H9 (cell line): ENCODE results near the gene ART4. TPM values are rescaled to one million over a fixed set of nuclear protein-coding genes. Genes with fewer than 3 reads are reported as not detected.

Experiments used
- DNase-seq: peaks from one replicate; pipeline ENCODE4 v3.0.0-alpha.2; 2017
- H2AFZ ChIP-seq: one replicate; pipeline ENCODE4 v1.6.1; 2013; ENCODE audit warnings: mild to moderate bottlenecking, low read length, control low read depth, moderate library complexity
- H2AK5ac ChIP-seq: 2 replicates; pipeline ENCODE4 v1.6.1; 2013; ENCODE audit warnings: low read length, control low read depth, mixed read lengths; ENCODE audit not compliant: insufficient read length
- H2BK120ac ChIP-seq: one replicate; pipeline ENCODE4 v1.6.1; 2013; ENCODE audit warnings: low read depth, mild to moderate bottlenecking, low read length, control low read depth, inconsistent platforms; ENCODE audit not compliant: poor library complexity, severe bottlenecking
- H2BK12ac ChIP-seq: 2 replicates; pipeline ENCODE4 v1.6.1; 2013; ENCODE audit warnings: low read length, control low read depth, mixed read lengths, low read depth; ENCODE audit not compliant: insufficient read length
- H2BK15ac ChIP-seq: 2 replicates; pipeline ENCODE4 v1.6.1; 2013; ENCODE audit warnings: low read depth, low read length, control low read depth
- H2BK20ac ChIP-seq: one replicate; pipeline ENCODE4 v1.6.1; 2013; ENCODE audit warnings: low read depth, mild to moderate bottlenecking, low read length, control low read depth, inconsistent platforms; ENCODE audit not compliant: poor library complexity, severe bottlenecking
- H2BK5ac ChIP-seq: 2 replicates; pipeline ENCODE4 v1.6.1; 2013; ENCODE audit warnings: low read length, control low read depth, mixed read lengths; ENCODE audit not compliant: insufficient read length
- H3K14ac ChIP-seq: 2 replicates; pipeline ENCODE4 v1.6.1; 2013; ENCODE audit warnings: low read length, control low read depth; ENCODE audit not compliant: insufficient read depth
- H3K18ac ChIP-seq: 2 replicates; pipeline ENCODE4 v1.6.1; 2013; ENCODE audit warnings: low read depth, mild to moderate bottlenecking, mixed read lengths, low read length, control low read depth; ENCODE audit not compliant: insufficient read length
- H3K23ac ChIP-seq: 2 replicates; pipeline ENCODE4 v1.6.1; 2013; ENCODE audit warnings: low read length, control low read depth, mixed read lengths, low read depth; ENCODE audit not compliant: insufficient read length
- H3K23me2 ChIP-seq: 2 replicates; pipeline ENCODE4 v1.6.1; 2013; ENCODE audit warnings: low read depth, mild to moderate bottlenecking, mixed read lengths, low read length, control low read depth; ENCODE audit not compliant: insufficient read length, poor library complexity, severe bottlenecking
- H3K27ac ChIP-seq: 2 replicates; pipeline ENCODE4 v1.5.1; 2013; ENCODE audit warnings: low read length, control low read depth, mixed read lengths, low read depth; ENCODE audit not compliant: insufficient read length
- H3K27me3 ChIP-seq: 2 replicates; pipeline ENCODE4 v1.6.1; 2013; ENCODE audit warnings: low read length, control low read depth, inconsistent platforms; ENCODE audit not compliant: insufficient read depth
- H3K4ac ChIP-seq: 2 replicates; pipeline ENCODE4 v1.6.1; 2013; ENCODE audit warnings: low read depth, mild to moderate bottlenecking, control low read depth, inconsistent platforms, low read length, moderate library complexity
- H3K4me1 ChIP-seq: 2 replicates; pipeline ENCODE4 v1.6.1; 2013; ENCODE audit warnings: low read length, control low read depth, inconsistent platforms; ENCODE audit not compliant: insufficient read depth
- H3K4me2 ChIP-seq: 2 replicates; pipeline ENCODE4 v1.6.1; 2013; ENCODE audit warnings: low read length, control low read depth, mixed read lengths; ENCODE audit not compliant: insufficient read length, insufficient read depth
- H3K56ac ChIP-seq: 2 replicates; pipeline ENCODE4 v1.6.1; 2013; ENCODE audit warnings: low read depth, mild to moderate bottlenecking, mixed read lengths, low read length, control low read depth; ENCODE audit not compliant: insufficient read length
- H3K79me1 ChIP-seq: 2 replicates; pipeline ENCODE4 v1.6.1; 2013; ENCODE audit warnings: low read depth, mild to moderate bottlenecking, moderate library complexity, low read length, control low read depth, inconsistent platforms; ENCODE audit not compliant: insufficient read depth, poor library complexity, severe bottlenecking
- H3K79me2 ChIP-seq: 2 replicates; pipeline ENCODE4 v1.6.1; 2013; ENCODE audit warnings: low read length, control low read depth, inconsistent platforms; ENCODE audit not compliant: insufficient read depth
- H3K9ac ChIP-seq: 2 replicates; pipeline ENCODE4 v1.6.1; 2013; ENCODE audit warnings: low read length, control low read depth, mixed read lengths; ENCODE audit not compliant: insufficient read length; ENCODE audit errors: extremely low read depth
- H3K9me3 ChIP-seq: one replicate; pipeline ENCODE4 v1.6.1; 2013; ENCODE audit warnings: low read depth, low read length, inconsistent platforms; ENCODE audit not compliant: control insufficient read depth
- H3T11ph ChIP-seq: one replicate; pipeline ENCODE4 v1.6.1; 2013; ENCODE audit warnings: mild to moderate bottlenecking, low read length, control low read depth, inconsistent platforms
- H4K20me1 ChIP-seq: one replicate; pipeline ENCODE4 v1.6.1; 2013; ENCODE audit not compliant: control insufficient read depth, insufficient read length, insufficient read depth
- H4K5ac ChIP-seq: 2 replicates; pipeline ENCODE4 v1.6.1; 2013; ENCODE audit warnings: low read depth, mild to moderate bottlenecking, mixed read lengths, low read length, control low read depth; ENCODE audit not compliant: insufficient read length
- H4K8ac ChIP-seq: replicated peaks from 2 replicates; pipeline ENCODE4 v1.6.1; 2013; ENCODE audit warnings: low read length, control low read depth, mixed read lengths, low read depth; ENCODE audit not compliant: insufficient read length
- H4K91ac ChIP-seq: 2 replicates; pipeline ENCODE4 v1.6.1; 2013; ENCODE audit warnings: low read depth, mild to moderate bottlenecking, moderate library complexity, mixed read lengths, low read length, control low read depth; ENCODE audit not compliant: insufficient read length
- H3K27ac Mint-ChIP-seq, 3 experiments: 2 replicates in 2 of 3; 3 replicates in 1 of 3; pipeline ENCODE4 v1.8.0; 2020 to 2021; ENCODE audit warnings: mixed read lengths in 3 of 3, mild to moderate bottlenecking in 1 of 3, moderate library complexity in 1 of 3
- H3K27me3 Mint-ChIP-seq: 2 replicates; pipeline ENCODE4 v1.8.0; 2021; ENCODE audit warnings: low read depth, mild to moderate bottlenecking, moderate library complexity, mixed read lengths
- H3K36me3 Mint-ChIP-seq, 3 experiments: 2 replicates in 2 of 3; 3 replicates in 1 of 3; pipeline ENCODE4 v1.8.0; 2020 to 2021; ENCODE audit warnings: low read depth in 3 of 3, mixed read lengths in 3 of 3; ENCODE audit not compliant: insufficient read depth in 1 of 3
- H3K4me1 Mint-ChIP-seq, 2 experiments: 2 replicates each; pipeline ENCODE4 v1.8.0; 2020; ENCODE audit warnings: mixed read lengths in 2 of 2
- H3K4me3 Mint-ChIP-seq, 2 experiments: 2 replicates in 1 of 2; 3 replicates in 1 of 2; pipeline ENCODE4 v1.8.0; 2020 to 2021; ENCODE audit warnings: mild to moderate bottlenecking in 2 of 2, mixed read lengths in 2 of 2, moderate library complexity in 1 of 2
- H3K9me3 Mint-ChIP-seq, 2 experiments: 2 replicates in 1 of 2; 3 replicates in 1 of 2; pipeline ENCODE4 v1.8.0; 2020; ENCODE audit warnings: mild to moderate bottlenecking in 2 of 2, mixed read lengths in 2 of 2, moderate library complexity in 1 of 2
- WGBS: extraction: QIAGEN DNeasy Blood & Tissue Kit; methylation state at CpG from one replicate; pipeline ENCODE4 v1.1.7; 2013; ENCODE audit warnings: missing lambda C conversion rate, low lambda C conversion rate, mixed read lengths; ENCODE audit not compliant: insufficient read length; ENCODE audit errors: extremely low coverage; 5-methylcytosine and 5-hydroxymethylcytosine counted together
- total RNA-seq: library from RNA; stranded (reverse); gene quantifications from 2 replicates; pipeline ENCODE4 v1.2.1, GENCODE V29; 2021
- TF ChIP-seq, protein P1 (sequence below): fragments of 200-600 bp; sonication (generic); conservative IDR thresholded peaks from 3 replicates; pipeline ENCODE4 v1.8.0; 2021; ENCODE audit warnings: antibody characterized with exemption, mild to moderate bottlenecking

Gene ART4
- total RNA-seq, 1 experiment from 2014 or later: not detected

DNA sequence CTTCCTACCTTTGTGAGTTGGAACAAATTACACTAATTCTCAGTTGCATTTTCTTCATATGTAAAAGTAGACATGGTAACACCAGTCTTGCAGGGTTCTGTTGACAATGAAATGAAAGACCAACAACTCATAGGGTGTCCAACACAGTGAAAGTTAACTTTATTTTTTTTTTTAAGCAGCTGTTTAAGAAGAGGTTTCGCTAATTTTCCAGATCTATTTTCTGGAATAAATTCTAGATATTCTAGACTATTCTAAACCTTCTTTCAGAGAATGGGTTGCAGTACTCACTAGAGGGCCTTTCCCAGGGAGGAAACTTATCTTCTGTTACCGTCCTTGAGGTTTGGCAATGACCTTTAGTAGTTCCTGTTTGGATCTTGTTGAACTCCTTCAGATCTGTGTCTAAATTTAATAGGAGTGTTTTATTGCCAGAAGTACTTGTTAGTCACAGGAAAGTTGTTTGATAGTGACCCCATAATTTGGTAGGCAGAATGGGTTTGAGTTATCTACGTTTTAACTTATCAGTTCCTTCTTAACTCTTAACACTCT, 2.8 kb upstream of the ART4 start:
- no peak overlapping the region for H2BK120ac ChIP-seq
- no peaks in the 10 kb centered on the region for H3K9me3 ChIP-seq
- no peak overlapping the region for H4K5ac ChIP-seq
- no peaks in the 10 kb centered on the region for H4K20me1 ChIP-seq
- no peak overlapping the region for H2AFZ ChIP-seq
- H3K36me3 Mint-ChIP-seq: no peaks in the 10 kb centered on the region
- H3K27ac Mint-ChIP-seq: no peak overlapping the region
- no peaks in the 10 kb centered on the region for H3K79me1 ChIP-seq
- no peaks in the 10 kb centered on the region; the same call in 1 of the 2 replicates for H3K27me3 ChIP-seq
- no peak overlapping the region for H3K27ac ChIP-seq
- H3K56ac ChIP-seq: no peak overlapping the region
- H2AK5ac ChIP-seq: no peak overlapping the region
- H3K4ac ChIP-seq: no peak overlapping the region
- no peak overlapping the region for H3K4me3 Mint-ChIP-seq
- TF ChIP-seq, protein P1, sequence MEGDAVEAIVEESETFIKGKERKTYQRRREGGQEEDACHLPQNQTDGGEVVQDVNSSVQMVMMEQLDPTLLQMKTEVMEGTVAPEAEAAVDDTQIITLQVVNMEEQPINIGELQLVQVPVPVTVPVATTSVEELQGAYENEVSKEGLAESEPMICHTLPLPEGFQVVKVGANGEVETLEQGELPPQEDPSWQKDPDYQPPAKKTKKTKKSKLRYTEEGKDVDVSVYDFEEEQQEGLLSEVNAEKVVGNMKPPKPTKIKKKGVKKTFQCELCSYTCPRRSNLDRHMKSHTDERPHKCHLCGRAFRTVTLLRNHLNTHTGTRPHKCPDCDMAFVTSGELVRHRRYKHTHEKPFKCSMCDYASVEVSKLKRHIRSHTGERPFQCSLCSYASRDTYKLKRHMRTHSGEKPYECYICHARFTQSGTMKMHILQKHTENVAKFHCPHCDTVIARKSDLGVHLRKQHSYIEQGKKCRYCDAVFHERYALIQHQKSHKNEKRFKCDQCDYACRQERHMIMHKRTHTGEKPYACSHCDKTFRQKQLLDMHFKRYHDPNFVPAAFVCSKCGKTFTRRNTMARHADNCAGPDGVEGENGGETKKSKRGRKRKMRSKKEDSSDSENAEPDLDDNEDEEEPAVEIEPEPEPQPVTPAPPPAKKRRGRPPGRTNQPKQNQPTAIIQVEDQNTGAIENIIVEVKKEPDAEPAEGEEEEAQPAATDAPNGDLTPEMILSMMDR: no peak
- no peak overlapping the region for H3K23ac ChIP-seq
- H3K14ac ChIP-seq: no peak overlapping the region
- no peaks in the 10 kb centered on the region for H3K79me2 ChIP-seq
- no peak overlapping the region for H3K4me2 ChIP-seq
- H2BK5ac ChIP-seq: no peak overlapping the region
- no peaks in the 10 kb centered on the region for H3K9me3 Mint-ChIP-seq
- no peak overlapping the region for H2BK20ac ChIP-seq
- H3K27me3 Mint-ChIP-seq: no peaks in the 10 kb centered on the region
- H4K91ac ChIP-seq: no peak overlapping the region
- H3T11ph ChIP-seq: no peak overlapping the region
- H4K8ac ChIP-seq: no peak overlapping the region
- no peaks in the 10 kb centered on the region for H3K4me1 ChIP-seq
- no peak overlapping the region for H2BK15ac ChIP-seq
- no peak overlapping the region for H3K9ac ChIP-seq
- peaks cover 3 to 6% of the 10 kb centered on the region in 2 experiments; a peak in 2 of 4 replicates for H3K4me1 Mint-ChIP-seq
- DNase-seq: no peak
- no peak overlapping the region for H2BK12ac ChIP-seq
- WGBS: no CpG with 5 or more reads among the region's 3 CpGs
- no peak overlapping the region for H3K18ac ChIP-seq
- H3K23me2 ChIP-seq: no peaks in the 10 kb centered on the region
